Fibroblast of lung (primary cell): ENCODE measurements around the gene PFKM. TPM values are rescaled to one million over a fixed set of nuclear protein-coding genes. Genes with fewer than 3 reads are reported as not detected.

ENCODE experiments used
- DNase-seq, 2 donors: peaks; one replicate each; pipeline versions ENCODE4 v3.0.0 to v3.0.0-alpha.2; 2010; ENCODE audit warnings: low read depth in 2 of 2
- H2AFZ ChIP-seq: 2 replicates; pipeline ENCODE4 v1.5.1; 2012; ENCODE audit warnings: low read length, control low read depth, inconsistent platforms
- H3K27ac ChIP-seq: 2 replicates; pipeline ENCODE4 v1.5.1; 2011; ENCODE audit warnings: low read length, control low read depth; ENCODE audit not compliant: insufficient read depth
- H3K27me3 ChIP-seq: 2 replicates; pipeline ENCODE4 v1.5.1; 2011; ENCODE audit warnings: mild to moderate bottlenecking, low read length; ENCODE audit not compliant: control insufficient read depth, insufficient read depth
- H3K36me3 ChIP-seq: 2 replicates; pipeline ENCODE4 v1.5.1; 2011; ENCODE audit warnings: low read length; ENCODE audit not compliant: control insufficient read depth, insufficient read depth
- H3K4me1 ChIP-seq: 2 replicates; pipeline ENCODE4 v1.5.1; 2011; ENCODE audit warnings: low read length; ENCODE audit not compliant: control insufficient read depth, insufficient read depth; ENCODE audit errors: extremely low read depth
- H3K4me2 ChIP-seq: 2 replicates; pipeline ENCODE4 v1.5.1; 2011; ENCODE audit warnings: low read length, control low read depth; ENCODE audit not compliant: insufficient read depth; ENCODE audit errors: extremely low read depth
- H3K4me3 ChIP-seq, 4 experiments: fragments of 200-600 bp in 1 of 4; sonication (generic) in 1 of 4; replicated peaks in 1 of 4; 2 replicates each; pipeline ENCODE4 v1.5.1; 2011 to 2016; ENCODE audit warnings: low read length in 4 of 4, low read depth in 3 of 4, mild to moderate bottlenecking in 3 of 4, control low read depth in 2 of 4, inconsistent platforms in 1 of 4, mixed read lengths in 1 of 4; ENCODE audit not compliant: insufficient read depth in 1 of 4; ENCODE audit errors: control extremely low read depth in 1 of 4
- H3K79me2 ChIP-seq: 2 replicates; pipeline ENCODE4 v1.5.1; 2012; ENCODE audit warnings: mild to moderate bottlenecking, low read length, inconsistent platforms; ENCODE audit not compliant: control insufficient read depth, insufficient read depth
- H3K9ac ChIP-seq: 2 replicates; pipeline ENCODE4 v1.5.1; 2011; ENCODE audit warnings: mild to moderate bottlenecking, low read length, control low read depth; ENCODE audit not compliant: insufficient read depth
- H3K9me3 ChIP-seq: 2 replicates; pipeline ENCODE4 v1.5.1; 2012; ENCODE audit warnings: low read depth, low read length; ENCODE audit not compliant: control insufficient read depth, insufficient read depth
- H4K20me1 ChIP-seq: 2 replicates; pipeline ENCODE4 v1.5.1; 2011; ENCODE audit warnings: low read length; ENCODE audit not compliant: control insufficient read depth, insufficient read depth; ENCODE audit errors: extremely low read depth
- CTCF ChIP-seq, 2 donors: IDR thresholded peaks in 1 of 2; conservative IDR thresholded peaks in 1 of 2; 1 replicate in 1 of 2; 2 replicates in 1 of 2; pipeline ENCODE4 v1.5.1; 2011 to 2012; ENCODE audit warnings: low read length in 2 of 2, control low read depth in 1 of 2, inconsistent platforms in 1 of 2, low read depth in 1 of 2, mild to moderate bottlenecking in 1 of 2
- EZH2 ChIP-seq: IDR thresholded peaks from 2 replicates; pipeline ENCODE4 v1.5.1; 2012; ENCODE audit warnings: low read length, control low read depth, mild to moderate bottlenecking; ENCODE audit errors: missing control alignments
- polyA plus RNA-seq, 2 donors: library from polyadenylated mRNA; depleted of rRNA in 1 of 2; stranded (reverse) in 1 of 2; unstranded in 1 of 2; fragments of >200 nt; gene quantifications; 2 replicates each; pipeline ENCODE4 v1.2.1, GENCODE V29; 2011 to 2012; ENCODE audit warnings: missing spikeins in 1 of 2
- total RNA-seq: library from RNA; depleted of rRNA; stranded (reverse); fragments of >200 nt; gene quantifications from 2 replicates; pipeline ENCODE4 v1.2.1, GENCODE V29; 2014

PFKM gene
- total and polyA plus RNA-seq, 2 donors (not counting 1 experiment from before 2014, with no cell fraction given), result 88.4 to 98.9 TPM

GRCh38 chr12:48164451-48164850, 45.3 kb downstream of the PFKM start:
- DNase-seq, result no peak
- H3K27me3 ChIP-seq, result no peaks in the 10 kb centered on the region
- H3K4me2 ChIP-seq, result no peak overlapping the region
- no peaks in the 10 kb centered on the region for H3K4me1 ChIP-seq
- no peaks in the 10 kb centered on the region for H4K20me1 ChIP-seq
- H2AFZ ChIP-seq, result no peak overlapping the region
- no peak overlapping the region for H3K27ac ChIP-seq
- TF ChIP-seq EZH2 (no peak), CTCF (conservative IDR thresholded peaks at IDR 0.05 in 1 of 2, IDR thresholded peaks at IDR 0.05 in 1 of 2; ENCODE audit: low read depth in 1 of 2, low read length in 2 of 2) (no peak)
- H3K9me3 ChIP-seq, result no peaks in the 10 kb centered on the region
- H3K36me3 ChIP-seq, result no peaks in the 10 kb centered on the region
- H3K4me3 ChIP-seq, result no peak overlapping the region
- H3K9ac ChIP-seq, result no peak overlapping the region
- H3K79me2 ChIP-seq, result no peaks in the 10 kb centered on the region

GRCh38 chr12:48165089-48165981, 46.2 kb downstream of the PFKM start:
- Histone ChIP-seq H3K4me3 (no peak overlapping the region), H3K27ac (no peak overlapping the region), H3K9me3 (no peaks in the 10 kb centered on the region), H3K79me2 (no peaks in the 10 kb centered on the region), H3K36me3 (no peaks in the 10 kb centered on the region), H4K20me1 (no peaks in the 10 kb centered on the region), H3K27me3 (no peaks in the 10 kb centered on the region), H3K4me2 (no peak overlapping the region), H3K4me1 (no peaks in the 10 kb centered on the region), H3K9ac (no peak overlapping the region), H2AFZ (no peak overlapping the region)
- no peak for TF ChIP-seq EZH2
- TF ChIP-seq CTCF (conservative IDR thresholded peaks at IDR 0.05 in 1 of 2, IDR thresholded peaks at IDR 0.05 in 1 of 2; ENCODE audit: low read depth in 1 of 2, low read length in 2 of 2), result peak; percentile 94 to 98
- DNase-seq, result peak; percentile 49 to 76

- Histone ChIP-seq H2AFZ (no peak overlapping the region), H3K9ac (no peak overlapping the region), H3K9me3 (no peaks in the 10 kb centered on the region), H3K4me3 (no peak overlapping the region), H3K36me3 (no peaks in the 10 kb centered on the region), H3K27ac (no peak overlapping the region), H4K20me1 (no peaks in the 10 kb centered on the region), H3K4me1 (no peaks in the 10 kb centered on the region), H3K27me3 (no peaks in the 10 kb centered on the region), H3K4me2 (no peak overlapping the region), H3K79me2 (no peaks in the 10 kb centered on the region)
- DNase-seq, result no peak
- TF ChIP-seq EZH2 (no peak), CTCF (conservative IDR thresholded peaks at IDR 0.05 in 1 of 2, IDR thresholded peaks at IDR 0.05 in 1 of 2; ENCODE audit: low read depth in 1 of 2, low read length in 2 of 2) (no peak)
Observed at GRCh38 chr12:48169011-48169410, 49.8 kb downstream of the PFKM start.
